ENCODE measurements around the gene IL1A. TPM values are rescaled to one million over a fixed set of nuclear protein-coding genes. Genes with fewer than 3 reads are reported as not detected.

Gene IL1A
- total RNA-seq, 1 experiment from 2014 or later, result 0.10 TPM

DNA sequence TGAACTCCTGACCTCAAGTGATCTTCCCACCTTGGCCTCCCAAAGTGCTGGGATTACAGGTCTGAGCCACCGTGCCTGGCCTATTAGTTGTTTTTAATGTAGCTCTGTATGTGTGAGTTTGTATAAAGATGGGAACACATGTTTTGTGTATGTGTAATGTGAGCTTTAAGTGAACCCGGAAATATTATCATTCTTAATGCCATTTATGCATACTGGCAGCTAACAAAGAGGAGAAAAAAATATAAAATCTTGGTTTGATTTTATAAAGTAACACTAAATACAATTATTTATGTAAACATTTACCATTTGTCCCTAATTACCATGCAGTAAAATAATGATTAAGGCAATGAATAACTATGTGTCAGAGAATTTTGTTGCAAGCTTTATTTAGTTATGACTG is 10.7 kb downstream of the IL1A start (continued):
- TF ChIP-seq POLR2AphosphoS5 (IDR thresholded peaks at IDR 0.05; ENCODE audit: low read depth, low read length), result no peak
- TF ChIP-seq, protein P1, sequence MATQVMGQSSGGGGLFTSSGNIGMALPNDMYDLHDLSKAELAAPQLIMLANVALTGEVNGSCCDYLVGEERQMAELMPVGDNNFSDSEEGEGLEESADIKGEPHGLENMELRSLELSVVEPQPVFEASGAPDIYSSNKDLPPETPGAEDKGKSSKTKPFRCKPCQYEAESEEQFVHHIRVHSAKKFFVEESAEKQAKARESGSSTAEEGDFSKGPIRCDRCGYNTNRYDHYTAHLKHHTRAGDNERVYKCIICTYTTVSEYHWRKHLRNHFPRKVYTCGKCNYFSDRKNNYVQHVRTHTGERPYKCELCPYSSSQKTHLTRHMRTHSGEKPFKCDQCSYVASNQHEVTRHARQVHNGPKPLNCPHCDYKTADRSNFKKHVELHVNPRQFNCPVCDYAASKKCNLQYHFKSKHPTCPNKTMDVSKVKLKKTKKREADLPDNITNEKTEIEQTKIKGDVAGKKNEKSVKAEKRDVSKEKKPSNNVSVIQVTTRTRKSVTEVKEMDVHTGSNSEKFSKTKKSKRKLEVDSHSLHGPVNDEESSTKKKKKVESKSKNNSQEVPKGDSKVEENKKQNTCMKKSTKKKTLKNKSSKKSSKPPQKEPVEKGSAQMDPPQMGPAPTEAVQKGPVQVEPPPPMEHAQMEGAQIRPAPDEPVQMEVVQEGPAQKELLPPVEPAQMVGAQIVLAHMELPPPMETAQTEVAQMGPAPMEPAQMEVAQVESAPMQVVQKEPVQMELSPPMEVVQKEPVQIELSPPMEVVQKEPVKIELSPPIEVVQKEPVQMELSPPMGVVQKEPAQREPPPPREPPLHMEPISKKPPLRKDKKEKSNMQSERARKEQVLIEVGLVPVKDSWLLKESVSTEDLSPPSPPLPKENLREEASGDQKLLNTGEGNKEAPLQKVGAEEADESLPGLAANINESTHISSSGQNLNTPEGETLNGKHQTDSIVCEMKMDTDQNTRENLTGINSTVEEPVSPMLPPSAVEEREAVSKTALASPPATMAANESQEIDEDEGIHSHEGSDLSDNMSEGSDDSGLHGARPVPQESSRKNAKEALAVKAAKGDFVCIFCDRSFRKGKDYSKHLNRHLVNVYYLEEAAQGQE (IDR thresholded peaks at IDR 0.05; ENCODE audit: low read depth), result no peak
- TF ChIP-seq EZH2phosphoT487 (IDR thresholded peaks at IDR 0.05; ENCODE audit: borderline replicate concordance), result no peak

DNA sequence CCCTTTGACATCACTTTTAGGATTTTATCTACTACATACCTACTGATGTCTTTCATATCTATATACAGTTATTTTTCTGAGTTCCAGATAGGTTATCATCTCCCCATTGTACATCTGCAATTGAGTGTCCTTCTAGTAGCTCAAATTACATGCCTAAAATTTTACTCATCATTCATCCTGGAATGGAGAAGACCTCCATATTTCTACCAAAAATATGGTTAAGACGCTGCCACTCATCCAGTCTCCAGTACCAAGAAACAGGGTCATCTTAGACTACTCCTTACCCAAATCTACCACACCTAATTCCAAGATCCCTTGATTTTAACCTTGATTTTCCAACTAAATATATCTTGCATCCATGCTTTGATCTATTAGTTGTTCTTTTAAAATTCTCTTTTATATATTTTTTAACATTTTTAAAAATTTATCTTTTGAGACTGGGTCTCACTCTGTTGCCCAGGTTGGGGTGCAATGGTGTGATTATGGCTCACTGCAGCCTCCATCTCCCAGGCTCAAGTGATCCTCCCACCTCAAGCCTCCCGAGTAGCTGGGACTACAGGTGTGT is 11.3 kb downstream of the IL1A start:
- no peaks in the 10 kb centered on the region for H3K79me2 ChIP-seq (ENCODE audit: insufficient read depth, low read length)
- TF ChIP-seq POLR2AphosphoS5 (IDR thresholded peaks at IDR 0.05; ENCODE audit: low read depth, low read length), result no peak
- no peak for TF ChIP-seq ATF3 (IDR thresholded peaks at IDR 0.05)
- TF ChIP-seq EZH2 (IDR thresholded peaks at IDR 0.05), result no peak
- no peak for TF ChIP-seq TCF7L2 (IDR thresholded peaks at IDR 0.05; ENCODE audit: borderline replicate concordance, extremely low read depth, insufficient read depth, insufficient read length)
- TF ChIP-seq, protein P2, sequence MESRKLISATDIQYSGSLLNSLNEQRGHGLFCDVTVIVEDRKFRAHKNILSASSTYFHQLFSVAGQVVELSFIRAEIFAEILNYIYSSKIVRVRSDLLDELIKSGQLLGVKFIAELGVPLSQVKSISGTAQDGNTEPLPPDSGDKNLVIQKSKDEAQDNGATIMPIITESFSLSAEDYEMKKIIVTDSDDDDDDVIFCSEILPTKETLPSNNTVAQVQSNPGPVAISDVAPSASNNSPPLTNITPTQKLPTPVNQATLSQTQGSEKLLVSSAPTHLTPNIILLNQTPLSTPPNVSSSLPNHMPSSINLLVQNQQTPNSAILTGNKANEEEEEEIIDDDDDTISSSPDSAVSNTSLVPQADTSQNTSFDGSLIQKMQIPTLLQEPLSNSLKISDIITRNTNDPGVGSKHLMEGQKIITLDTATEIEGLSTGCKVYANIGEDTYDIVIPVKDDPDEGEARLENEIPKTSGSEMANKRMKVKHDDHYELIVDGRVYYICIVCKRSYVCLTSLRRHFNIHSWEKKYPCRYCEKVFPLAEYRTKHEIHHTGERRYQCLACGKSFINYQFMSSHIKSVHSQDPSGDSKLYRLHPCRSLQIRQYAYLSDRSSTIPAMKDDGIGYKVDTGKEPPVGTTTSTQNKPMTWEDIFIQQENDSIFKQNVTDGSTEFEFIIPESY (IDR thresholded peaks at IDR 0.05; ENCODE audit: extremely low read depth, insufficient replicate concordance, low read length), result no peak
- no peak for TF ChIP-seq RAD21 (IDR thresholded peaks at IDR 0.05; ENCODE audit: low read depth)
- TF ChIP-seq EGR1 (IDR thresholded peaks at IDR 0.05; ENCODE audit: low read depth), result no peak
- no peak for TF ChIP-seq POLR2A (IDR thresholded peaks at IDR 0.05; ENCODE audit: borderline replicate concordance, extremely low read depth, insufficient read depth, insufficient read length)
- no peak for TF ChIP-seq ELF1 (IDR thresholded peaks at IDR 0.05; ENCODE audit: borderline replicate concordance, low read depth)
- TF ChIP-seq ZNF274 (IDR thresholded peaks at IDR 0.05; ENCODE audit: low read depth, low read length), result no peak
- TF ChIP-seq SP1 (IDR thresholded peaks at IDR 0.05; ENCODE audit: low read depth), result no peak
- TF ChIP-seq CBX3 (IDR thresholded peaks at IDR 0.05; ENCODE audit: low read depth), result no peak
- no peak for TF ChIP-seq FOSL1 (IDR thresholded peaks at IDR 0.05; ENCODE audit: low read depth)
- TF ChIP-seq EZH2phosphoT487 (IDR thresholded peaks at IDR 0.05; ENCODE audit: borderline replicate concordance), result no peak
- TF ChIP-seq, protein P1 (IDR thresholded peaks at IDR 0.05; ENCODE audit: low read depth), result no peak

More for the DNA sequence above, 11.3 kb downstream of the IL1A start:
- no peaks in the 10 kb centered on the region for H3K9me3 ChIP-seq (ENCODE audit: control insufficient read depth in 1 of 2, insufficient read depth in 1 of 2, low read depth in 1 of 2, low read length in 2 of 2)
- H3K4me1 ChIP-seq (ENCODE audit: control insufficient read depth in 1 of 2, insufficient read depth in 2 of 2, low read length in 2 of 2), result peaks cover 0 to 6% of the 10 kb centered on the region in 2 experiments; a peak in 1 of 4 replicates
- ChIA-PET CTCF (no interaction called here), RAD21 (ENCODE audit: low non-redundant PET in 1 of 2, low total read pairs in 2 of 2, uncharacterized antibody in 2 of 2, unreplicated experiment in 2 of 2) (no interaction called here), POLR2A (no interaction called here)
- H3K9me2 ChIP-seq (ENCODE audit: insufficient read depth), result no peaks in the 10 kb centered on the region
- intact Hi-C loops (cut with micrococcal nuclease), result no loop called here
- no peaks in the 10 kb centered on the region for H3K27me3 ChIP-seq (ENCODE audit: insufficient read depth, low read length)
- ATAC-seq, result no peak
- no TSS peak for BruUV-seq (replicated peaks)
- DNase-seq (ENCODE audit: low read depth, low spot score), result no peak
- no peak overlapping the region for H3K4me3 ChIP-seq (replicated peaks in 1 of 2; ENCODE audit: low read depth in 1 of 2, low read length in 2 of 2)
- no peaks in the 10 kb centered on the region for H4K20me1 ChIP-seq (ENCODE audit: insufficient read depth)
- H3K36me3 ChIP-seq (ENCODE audit: control insufficient read depth in 1 of 2, insufficient read depth in 2 of 2, low read length in 2 of 2), result no peaks in the 10 kb centered on the region
- no peak overlapping the region for H3K27ac ChIP-seq (ENCODE audit: low read depth, low read length)
- H3K4me2 ChIP-seq (ENCODE audit: low read length), result no peak overlapping the region
- no peak overlapping the region for H2AFZ ChIP-seq (ENCODE audit: low read depth, low read length, poor library complexity, severe bottlenecking)
- no peak overlapping the region for H3K9ac ChIP-seq (ENCODE audit: low read length)

Measured in HCT116 (cell line).